Esophagus squamous epithelium (tissue), 5 donors: Measurements from ENCODE around the gene EVI5. TPM values are rescaled to one million over a fixed set of nuclear protein-coding genes. Genes with fewer than 3 reads are reported as not detected.
"Not testable (repeated sequence)": the region's sequence is repeated elsewhere in the genome, so short reads cannot be mapped to it uniquely, and the experiment has no call there.

Experiments
- DNase-seq: peaks from one replicate; lab custom pipeline; 2025; lab: John Stamatoyannopoulos, UW
- H3K27ac ChIP-seq, 4 donors: fragments of 200-600 bp; sonication (generic); one replicate each; pipeline ENCODE4 v1.5.1; 2016 to 2019; ENCODE audit warnings: mild to moderate bottlenecking in 1 of 4
- H3K27me3 ChIP-seq, 4 donors: fragments of 200-600 bp; sonication (generic); 1 replicate in 3 of 4; 2 replicates in 1 of 4; pipeline versions ENCODE4 v1.5.1 to v1.6.0; 2017 to 2021; ENCODE audit warnings: antibody characterized with exemption in 1 of 4
- H3K36me3 ChIP-seq, 3 donors: fragments of 200-600 bp; sonication (generic); one replicate each; pipeline ENCODE4 v1.5.1; 2016 to 2019
- H3K4me1 ChIP-seq, 3 donors: fragments of 200-600 bp; sonication (generic); one replicate each; pipeline ENCODE4 v1.5.1; 2017 to 2019
- H3K4me3 ChIP-seq, 4 donors: fragments of 200-600 bp; sonication (generic); 1 replicate in 3 of 4; 2 replicates in 1 of 4; pipeline ENCODE4 v1.5.1; 2016 to 2019; ENCODE audit warnings: mild to moderate bottlenecking in 2 of 4, moderate library complexity in 1 of 4
- H3K9me3 ChIP-seq, 3 donors: fragments of 200-600 bp; sonication (generic); one replicate each; pipeline ENCODE4 v1.5.1; 2016 to 2019
- CTCF ChIP-seq, 6 experiments: fragments of 450-650 bp in 4 of 6; fragments of 200-600 bp in 2 of 6; sonication (generic) in 2 of 6; IDR thresholded peaks; one replicate each; pipeline ENCODE4 v1.5.1; 2016 to 2019; ENCODE audit warnings: antibody characterized with exemption in 6 of 6, mild to moderate bottlenecking in 4 of 6, moderate library complexity in 4 of 6
- POLR2A ChIP-seq, 4 donors: fragments of 450-650 bp; IDR thresholded peaks; one replicate each; pipeline ENCODE4 v1.6.1; 2017; ENCODE audit warnings: antibody characterized with exemption in 4 of 4, mild to moderate bottlenecking in 4 of 4, moderate library complexity in 3 of 4
- WGBS, 2 donors: methylation state at CpG; one replicate each; pipeline ENCODE4 v1.1.5; 2018; 5-methylcytosine and 5-hydroxymethylcytosine counted together
- intact Hi-C: fragments of 100-400 bp; cut with DNase I; formaldehyde crosslinking; loops from one replicate; pipeline ENCODE4 v1.15.0; 2022
- total RNA-seq, 4 donors: library from RNA; depleted of rRNA; stranded (reverse); fragments of >200 nt; gene quantifications; one replicate each; pipeline ENCODE4 v1.1.0, GENCODE V29; 2016
- donor health status: DM: yes; HTN: yes; CAD: no.

The EVI5 gene
- total RNA-seq, 4 donors from 2014 or later: 5.1 to 23.7 (median 9.0) TPM

GRCh38 chr1:92638498-92638897, 146.4 kb downstream of the EVI5 start:
- no peak for DNase-seq
- H3K27ac ChIP-seq: no peak overlapping the region
- no peaks in the 10 kb centered on the region for H3K9me3 ChIP-seq
- H3K36me3 ChIP-seq: peaks cover 0 to 27% (median 0%) of the 10 kb centered on the region in 3 donors
- H3K4me3 ChIP-seq: no peak overlapping the region
- TF ChIP-seq CTCF (IDR thresholded peaks at IDR 0.05) (no peak), POLR2A (IDR thresholded peaks at IDR 0.05) (no peak)
- H3K4me1 ChIP-seq: no peaks in the 10 kb centered on the region
- intact Hi-C loops: no loop called here
- no peaks in the 10 kb centered on the region for H3K27me3 ChIP-seq

- intact Hi-C loops, H3K9me3 ChIP-seq: not testable (repeated sequence)
- 98% methylated on average over 4 to 6 of the region's 16 CpGs for WGBS, 2 donors
Measured at GRCh38 chr1:92635203-92635602, 149.7 kb downstream of the EVI5 start.

GRCh38 chr1:92623187-92623778, 161.6 kb downstream of the EVI5 start:
- DNase-seq: no peak
- intact Hi-C loops: no loop called here
- peak in 4 of 6 experiments; percentile 13 to 42 (median 18) for TF ChIP-seq CTCF (IDR thresholded peaks at IDR 0.05)
- no peak for TF ChIP-seq POLR2A (IDR thresholded peaks at IDR 0.05)

More at GRCh38 chr1:92635203-92635602, 149.7 kb downstream of the EVI5 start:
- H3K27ac ChIP-seq, H3K4me1 ChIP-seq, H3K27me3 ChIP-seq, DNase-seq, H3K4me3 ChIP-seq: not testable (repeated sequence)
- peaks cover 0 to 20% (median 0%) of the 10 kb centered on the region in 3 donors for H3K36me3 ChIP-seq

GRCh38 chr1:92619466-92620189, 165.3 kb downstream of the EVI5 start:
- Histone ChIP-seq H3K4me1 (no peaks in the 10 kb centered on the region), H3K27me3 (no peaks in the 10 kb centered on the region), H3K27ac (no peak overlapping the region), H3K4me3 (no peak overlapping the region), H3K9me3 (no peaks in the 10 kb centered on the region), H3K36me3 (peaks cover 0 to 51% (median 4%) of the 10 kb centered on the region in 3 donors)
- 88 to 93% methylated on average over 12 of the region's 13 CpGs for WGBS, 2 donors
- TF ChIP-seq CTCF (IDR thresholded peaks at IDR 0.05) (no peak), POLR2A (IDR thresholded peaks at IDR 0.05) (no peak)
- intact Hi-C loops: no loop called here
- DNase-seq: no peak

More at GRCh38 chr1:92623187-92623778, 161.6 kb downstream of the EVI5 start:
- H3K4me1 ChIP-seq: no peaks in the 10 kb centered on the region
- no peaks in the 10 kb centered on the region for H3K9me3 ChIP-seq
- H3K4me3 ChIP-seq: no peak overlapping the region
- H3K36me3 ChIP-seq: peaks cover 0 to 33% (median 0%) of the 10 kb centered on the region in 3 donors
- H3K27ac ChIP-seq: no peak overlapping the region
- WGBS, 2 donors: 73 to 80% methylated on average over 3 of the region's 3 CpGs
- H3K27me3 ChIP-seq: no peaks in the 10 kb centered on the region

- 78 to 89% methylated on average over 2 of the region's 2 CpGs for whole genome bisulfite sequencing, 2 donors
- Histone ChIP-seq H3K4me3 (no peak overlapping the region), H3K4me1 (no peaks in the 10 kb centered on the region), H3K27me3 (no peaks in the 10 kb centered on the region), H3K36me3 (peaks cover 0 to 7% (median 0%) of the 10 kb centered on the region in 3 donors), H3K27ac (no peak overlapping the region), H3K9me3 (no peaks in the 10 kb centered on the region)
- DNase-seq: no peak
- TF ChIP-seq POLR2A (IDR thresholded peaks at IDR 0.05) (no peak), CTCF (IDR thresholded peaks at IDR 0.05) (no peak)
- intact Hi-C loops: no loop called here
Measured at GRCh38 chr1:92601044-92601443, 183.9 kb downstream of the EVI5 start.
